Measurements from ENCODE around the gene XIRP2.

Gene XIRP2

GRCh38 chr2:167294776-167295140 lies 406.5 kb downstream of the XIRP2 start:
- no peak for DNase-seq

GRCh38 chr2:167297292-167297691 lies 409.0 kb downstream of the XIRP2 start:
- no peak for DNase-seq

GRCh38 chr2:167298017-167298416 lies 409.7 kb downstream of the XIRP2 start:
- no peak for DNase-seq
